ENCODE data around the gene SST. TPM values are rescaled to one million over a fixed set of nuclear protein-coding genes. Genes with fewer than 3 reads are reported as not detected.
"Not testable (repeated sequence)": the region's sequence is repeated elsewhere in the genome, so short reads cannot be mapped to it uniquely, and the experiment has no call there.

The SST gene
- total RNA-seq, 2 donors from 2014 or later: not detected

DNA sequence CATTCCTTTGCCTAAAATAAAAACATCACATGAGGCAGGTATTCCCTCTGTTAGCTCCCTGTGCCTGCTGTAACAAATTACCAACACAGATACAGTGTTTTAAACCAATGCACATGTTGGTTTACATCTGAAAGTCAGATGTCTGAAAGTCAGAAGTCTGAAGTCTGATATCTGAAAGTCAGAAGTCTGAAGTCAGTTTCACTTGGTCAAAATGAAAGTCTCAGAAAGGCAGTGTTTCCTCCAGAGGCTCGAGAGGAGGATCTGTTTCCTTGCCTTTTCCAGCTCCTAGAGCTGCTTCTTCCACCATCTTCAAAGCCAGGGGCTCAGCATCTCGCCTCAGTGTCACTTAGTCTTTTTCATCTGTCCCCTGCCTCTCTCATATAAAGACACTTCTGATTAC lies 22.0 kb downstream of the SST start:
- ATAC-seq: no peak
- DNase-seq (ENCODE audit: low spot score in 2 of 2): no peak
- no peaks in the 10 kb centered on the region for H3K9me3 Mint-ChIP-seq
- H3K36me3 Mint-ChIP-seq: no peaks in the 10 kb centered on the region
- no peak overlapping the region for H3K27ac Mint-ChIP-seq

DNA sequence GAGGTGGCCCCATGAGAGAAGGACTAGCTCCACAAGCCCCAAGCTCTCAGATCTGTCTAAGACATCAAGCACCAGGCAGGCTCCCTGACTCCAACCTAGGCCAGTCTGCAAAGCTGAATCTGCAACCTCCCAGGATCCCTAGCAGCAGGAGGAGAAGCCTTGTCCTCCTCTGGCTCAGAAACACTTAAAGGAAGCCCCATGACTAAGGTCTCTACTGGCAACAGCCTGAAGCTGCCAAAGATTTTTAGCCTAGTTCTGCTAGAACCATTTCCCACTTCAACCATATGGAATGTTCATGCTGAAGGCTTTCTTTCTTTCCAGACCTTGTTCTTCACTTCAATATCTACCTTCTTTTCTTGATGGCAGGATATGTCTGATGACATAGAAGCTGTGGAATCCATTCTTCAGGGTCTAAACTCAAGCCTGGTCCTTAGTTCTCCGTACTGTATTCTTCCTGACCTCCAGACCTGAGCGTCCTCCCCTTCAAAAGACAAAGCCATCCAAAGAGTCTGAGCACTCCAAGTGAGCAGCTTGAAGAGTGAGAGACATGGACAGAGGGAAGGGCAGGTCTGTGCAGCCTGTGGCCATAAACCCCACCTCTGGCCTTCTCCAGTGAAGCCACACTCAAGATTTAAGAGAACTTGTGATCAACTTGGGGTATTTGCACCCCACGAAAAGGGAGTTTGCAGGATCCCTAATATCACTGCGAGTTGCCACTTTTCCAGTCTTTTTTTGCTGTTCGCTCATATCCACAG lies 23.1 kb downstream of the SST start:
- Mint-ChIP-seq H3K27ac (no peak overlapping the region), H3K36me3 (no peaks in the 10 kb centered on the region), H3K9me3 (no peaks in the 10 kb centered on the region)
- ATAC-seq: no peak
- no peak for DNase-seq (ENCODE audit: low spot score in 2 of 2)

- DNase-seq (ENCODE audit: low spot score in 2 of 2); H3K36me3 Mint-ChIP-seq; H3K9me3 Mint-ChIP-seq; ATAC-seq; H3K27ac Mint-ChIP-seq: not testable (repeated sequence)
Measured at GRCh38 chr3:187645379-187645778, 24.8 kb downstream of the SST start.

- H3K27ac Mint-ChIP-seq: no peak overlapping the region
- DNase-seq (ENCODE audit: low spot score in 2 of 2): no peak
- no peak for ATAC-seq
- H3K36me3 Mint-ChIP-seq: no peaks in the 10 kb centered on the region
- H3K9me3 Mint-ChIP-seq: no peaks in the 10 kb centered on the region
Measured at GRCh38 chr3:187642861-187643260, 27.3 kb downstream of the SST start.

DNA sequence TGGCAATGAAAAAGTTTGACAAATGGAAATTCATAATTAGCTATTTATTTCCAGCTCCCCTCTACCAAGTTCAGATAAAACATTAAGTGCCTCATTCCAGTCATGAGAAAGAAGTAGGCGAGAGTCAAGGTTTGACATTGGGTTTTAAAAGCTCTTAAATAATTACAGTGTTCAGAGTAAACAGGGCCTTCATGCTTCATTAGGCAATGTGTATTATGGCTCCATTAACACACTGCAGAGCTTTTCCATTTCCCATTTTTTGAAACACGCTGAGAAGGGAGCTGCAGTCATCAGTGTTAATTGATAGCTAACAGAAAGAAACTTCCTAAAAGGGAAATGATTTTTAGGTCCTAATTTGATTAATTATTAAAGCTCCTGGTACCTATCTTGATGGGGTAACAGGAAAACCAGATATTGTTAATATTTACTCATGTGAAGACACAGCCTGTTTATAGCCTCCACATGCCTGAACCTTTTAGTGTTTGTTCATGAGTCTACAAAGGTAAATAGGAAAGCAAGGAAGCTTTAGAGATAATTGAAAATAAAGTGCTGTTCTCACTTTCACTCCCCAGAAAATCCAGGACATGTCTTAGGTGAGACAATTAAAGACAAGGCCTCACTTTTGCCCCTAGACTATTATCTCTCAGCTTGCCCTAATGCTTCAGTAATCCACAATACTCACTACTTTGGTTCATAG lies 28.7 kb downstream of the SST start:
- H3K36me3 Mint-ChIP-seq: no peaks in the 10 kb centered on the region
- ATAC-seq: no peak
- DNase-seq (ENCODE audit: low spot score in 2 of 2): no peak
- no peaks in the 10 kb centered on the region for H3K9me3 Mint-ChIP-seq
- no peak overlapping the region for H3K27ac Mint-ChIP-seq

DNA sequence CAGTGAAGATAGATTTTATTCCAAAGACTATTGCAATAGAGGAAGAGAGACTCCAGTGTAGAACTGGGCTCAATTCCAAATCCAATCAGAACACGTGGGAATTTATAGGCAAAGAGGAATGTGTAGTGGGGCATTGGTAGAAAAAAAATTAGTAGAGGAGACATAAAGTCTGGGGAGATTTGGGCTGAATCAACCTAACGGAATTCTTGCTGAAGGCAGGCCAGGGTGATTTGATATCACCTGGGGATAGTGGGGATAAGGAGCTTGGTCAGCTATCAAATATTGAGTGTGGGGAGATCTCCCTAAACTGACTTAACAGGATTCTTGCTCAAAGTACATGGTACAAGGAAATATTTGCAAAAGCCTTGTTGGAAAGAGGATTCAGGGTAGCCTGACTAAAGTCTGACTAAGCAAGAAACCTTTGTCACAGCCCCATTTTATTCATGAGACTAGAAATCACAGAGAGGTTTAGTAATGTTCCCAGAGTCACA lies 29.6 kb downstream of the SST start:
- no peaks in the 10 kb centered on the region for H3K36me3 Mint-ChIP-seq
- H3K27ac Mint-ChIP-seq: no peak overlapping the region
- H3K9me3 Mint-ChIP-seq: no peaks in the 10 kb centered on the region
- no peak for DNase-seq (ENCODE audit: low spot score in 2 of 2)
- ATAC-seq: no peak

DNA sequence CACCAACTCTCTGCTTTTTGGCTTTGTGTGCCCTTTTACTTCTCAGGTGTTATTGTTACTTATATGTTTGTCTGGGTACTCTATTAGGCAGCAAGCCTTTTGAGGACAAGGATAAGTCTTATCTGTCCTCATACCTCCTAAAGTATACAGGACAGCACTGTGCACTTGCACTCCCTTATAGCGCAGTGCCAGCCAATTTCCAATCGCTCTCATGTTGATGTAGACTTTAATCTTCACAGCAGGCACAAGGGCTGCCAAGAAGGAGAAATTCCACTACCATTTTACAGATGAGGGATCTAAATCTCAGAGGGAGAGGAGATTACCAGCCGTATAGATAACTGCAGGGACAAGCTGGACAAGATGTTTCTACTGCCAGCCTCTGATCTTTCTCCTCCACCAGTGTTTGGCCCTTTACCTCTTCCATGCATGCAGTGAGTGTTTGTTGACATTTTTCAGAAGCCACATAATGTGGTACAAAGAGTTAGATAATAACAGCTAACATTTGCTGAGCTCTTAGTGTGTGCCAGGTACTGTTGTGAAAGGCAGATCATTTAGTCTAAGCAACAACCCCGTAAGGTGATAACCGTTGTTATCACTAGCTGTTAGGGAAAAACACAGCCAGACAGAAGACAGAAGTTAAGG lies 30.1 kb downstream of the SST start:
- peaks cover 1 to 3% of the 10 kb centered on the region in 2 donors for H3K9me3 Mint-ChIP-seq
- H3K27ac Mint-ChIP-seq: no peak overlapping the region
- peaks cover 2% of the 10 kb centered on the region in 2 donors for H3K36me3 Mint-ChIP-seq
- DNase-seq (ENCODE audit: low spot score in 2 of 2) (no peak), ATAC-seq (no peak)

DNA sequence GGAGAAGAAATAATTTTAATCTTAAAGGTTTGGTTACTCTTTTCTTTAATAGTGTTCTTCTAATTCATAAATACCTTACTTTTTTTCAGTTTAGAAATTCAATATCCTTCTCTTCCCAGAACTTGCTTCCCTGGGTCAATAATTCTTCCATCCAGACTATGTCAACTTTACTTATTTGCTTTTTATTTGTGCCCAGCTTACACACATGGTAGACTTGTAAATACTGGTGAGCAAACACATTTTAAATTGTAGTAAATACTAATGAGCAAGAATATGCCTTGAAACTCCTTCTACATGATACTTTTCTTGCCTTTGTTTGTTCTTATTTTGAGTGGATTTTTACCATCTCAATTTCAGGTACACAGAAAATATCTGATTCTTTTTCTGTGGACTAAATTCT lies 33.7 kb downstream of the SST start:
- Mint-ChIP-seq H3K27ac (no peak overlapping the region), H3K36me3 (peaks cover 5 to 6% of the 10 kb centered on the region in 2 donors), H3K9me3 (peaks cover 3 to 6% of the 10 kb centered on the region in 2 donors)
- no peak for ATAC-seq
- no peak for DNase-seq (ENCODE audit: low spot score in 2 of 2)

GRCh38 chr3:187630404-187630803 lies 39.8 kb downstream of the SST start:
- no peak for ATAC-seq
- peaks cover 3 to 6% of the 10 kb centered on the region in 2 donors for H3K9me3 Mint-ChIP-seq
- H3K36me3 Mint-ChIP-seq: peaks cover 5 to 6% of the 10 kb centered on the region in 2 donors

GRCh38 chr3:187629711-187630110 lies 40.5 kb downstream of the SST start:
- H3K36me3 Mint-ChIP-seq: peaks cover 0 to under 1% of the 10 kb centered on the region in 2 donors
- H3K27ac Mint-ChIP-seq: no peak overlapping the region
- no peaks in the 10 kb centered on the region for H3K9me3 Mint-ChIP-seq
- DNase-seq (ENCODE audit: low spot score in 2 of 2): no peak
- no peak for ATAC-seq

More at GRCh38 chr3:187630404-187630803, 39.8 kb downstream of the SST start:
- DNase-seq (ENCODE audit: low spot score in 2 of 2): no peak
- H3K27ac Mint-ChIP-seq: no peak overlapping the region

DNA sequence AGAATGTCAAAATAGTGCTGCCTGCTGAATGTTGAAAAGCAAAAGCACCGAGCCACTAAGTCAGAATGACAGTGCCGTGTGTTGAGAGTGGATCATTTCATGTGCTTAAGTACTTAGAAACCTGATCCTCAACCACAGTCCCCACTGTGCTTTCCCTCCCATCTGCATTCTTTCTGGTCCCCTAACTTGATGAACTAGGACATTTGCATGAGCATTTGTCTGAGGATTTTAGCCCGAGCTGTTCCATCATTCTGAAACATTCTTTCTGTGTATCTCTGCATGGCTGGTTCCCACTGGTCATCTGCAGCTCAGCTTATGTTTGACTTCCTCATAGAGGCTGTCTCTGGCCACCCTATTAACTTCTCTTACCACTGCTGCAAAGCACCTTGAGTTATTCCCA lies 42.0 kb downstream of the SST start:
- no peaks in the 10 kb centered on the region for H3K36me3 Mint-ChIP-seq
- ATAC-seq (no peak), DNase-seq (ENCODE audit: low spot score in 2 of 2) (no peak)
- peak overlapping the region in 1 of 2 donors; percentile 31 for H3K27ac Mint-ChIP-seq
- H3K9me3 Mint-ChIP-seq: no peaks in the 10 kb centered on the region

DNA sequence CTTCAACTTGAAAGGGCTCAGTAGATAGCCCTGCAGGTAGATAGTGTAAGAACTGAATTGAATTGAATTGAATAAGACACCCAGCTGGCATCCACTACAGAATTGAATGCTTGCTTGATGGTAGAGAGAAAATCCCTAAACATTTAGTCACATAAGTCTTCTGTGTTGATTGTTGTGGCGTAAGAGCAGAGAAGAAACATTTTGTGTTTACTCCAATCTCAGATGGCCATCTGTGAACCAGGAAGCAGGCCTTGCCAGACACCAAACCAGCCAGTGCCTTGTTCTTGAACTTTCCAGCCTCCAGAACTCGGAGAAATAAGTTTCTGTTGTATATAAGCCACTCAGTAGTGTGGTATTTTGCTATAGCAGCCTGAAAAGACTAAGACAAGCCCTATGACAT lies 43.6 kb downstream of the SST start:
- DNase-seq (ENCODE audit: low spot score in 2 of 2): no peak
- no peak for ATAC-seq
- H3K27ac Mint-ChIP-seq: no peak overlapping the region
- no peaks in the 10 kb centered on the region for H3K36me3 Mint-ChIP-seq
- no peaks in the 10 kb centered on the region for H3K9me3 Mint-ChIP-seq

DNA sequence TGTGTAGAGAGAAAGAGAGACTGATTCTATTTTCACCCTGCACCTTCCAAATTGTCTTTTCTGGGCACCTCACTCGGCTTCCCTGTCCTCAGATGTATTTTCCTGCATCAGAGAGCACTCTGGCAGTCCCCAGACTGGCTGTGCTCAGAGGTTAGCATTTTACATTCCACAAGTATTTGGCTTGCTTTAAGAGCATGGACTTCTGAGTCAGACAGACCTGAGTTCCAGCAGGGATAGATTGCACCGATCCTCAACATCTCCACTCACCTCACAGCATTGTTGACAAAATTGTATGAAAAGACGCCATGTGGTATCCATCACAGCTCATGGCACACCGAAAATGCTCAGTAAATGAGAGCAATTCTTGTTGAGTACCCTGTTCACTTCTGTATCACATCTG lies 45.6 kb downstream of the SST start:
- Mint-ChIP-seq H3K9me3 (no peaks in the 10 kb centered on the region), H3K36me3 (no peaks in the 10 kb centered on the region), H3K27ac (no peak overlapping the region)
- DNase-seq (ENCODE audit: low spot score in 2 of 2): no peak
- no peak for ATAC-seq

DNA sequence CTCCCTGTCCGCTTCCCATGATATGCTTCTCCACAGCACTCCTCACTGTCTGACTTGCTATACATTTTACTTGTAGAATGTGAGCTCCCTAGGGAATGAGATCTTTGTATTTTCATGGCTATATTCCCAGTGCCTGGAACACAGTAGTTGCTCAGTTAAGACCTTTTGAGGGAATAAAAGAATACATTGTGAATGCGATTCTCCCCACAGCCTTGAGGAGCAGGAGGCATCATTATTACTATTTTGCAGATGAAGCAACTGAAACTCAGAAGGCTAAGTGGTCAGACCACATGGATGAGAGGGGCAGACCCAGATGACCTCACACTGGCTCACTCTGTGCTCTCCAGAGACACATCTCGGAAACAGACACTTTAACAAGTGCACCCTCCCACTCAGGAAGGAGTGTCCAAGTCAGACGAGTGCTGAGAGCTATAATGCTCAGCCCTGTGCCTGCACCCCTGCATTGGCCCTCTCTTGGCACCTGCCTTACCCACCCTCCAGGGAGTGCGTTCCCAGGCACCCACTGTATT lies 46.8 kb downstream of the SST start:
- DNase-seq (ENCODE audit: low spot score in 2 of 2) (no peak), ATAC-seq (peak in 1 of 2 donors; percentile 59)
- H3K36me3 Mint-ChIP-seq: no peaks in the 10 kb centered on the region
- no peak overlapping the region for H3K27ac Mint-ChIP-seq
- no peaks in the 10 kb centered on the region for H3K9me3 Mint-ChIP-seq

DNA sequence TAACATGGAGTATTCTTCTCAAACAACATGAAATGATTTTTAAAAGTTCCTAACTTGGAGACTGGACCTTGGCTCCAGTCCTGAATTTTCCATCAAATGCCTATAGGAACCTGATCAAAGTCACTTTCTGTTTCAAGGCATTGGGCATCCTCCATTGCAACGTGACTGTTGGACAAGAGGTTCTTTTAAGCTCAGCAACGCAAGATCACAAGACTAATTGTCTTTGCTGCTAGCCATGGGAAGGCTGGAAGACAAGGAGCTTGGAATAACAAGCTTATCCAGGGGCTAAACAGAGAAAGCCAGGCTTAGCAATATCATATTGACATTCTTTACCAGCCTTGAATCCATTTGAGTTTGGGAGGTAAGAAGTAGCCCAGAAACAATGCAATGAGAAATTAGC lies 48.3 kb downstream of the SST start:
- Mint-ChIP-seq H3K9me3 (no peaks in the 10 kb centered on the region), H3K27ac (no peak overlapping the region), H3K36me3 (no peaks in the 10 kb centered on the region)
- ATAC-seq (no peak), DNase-seq (ENCODE audit: low spot score in 2 of 2) (no peak)

GRCh38 chr3:187619461-187619860 lies 50.7 kb downstream of the SST start:
- Mint-ChIP-seq H3K9me3 (no peaks in the 10 kb centered on the region), H3K36me3 (no peaks in the 10 kb centered on the region), H3K27ac (no peak overlapping the region)
- no peak for DNase-seq (ENCODE audit: low spot score in 2 of 2)
- no peak for ATAC-seq

Data from activated naive CD4-positive, alpha-beta T cell treated with anti-CD3 and anti-CD28 coated beads, Interleukin-2, amount 50 U/mL, for 72 hours (primary cell).